SK-N-SH treated with all-trans-retinoic acid at 6 μM for 48 hours (cell line): ENCODE data around the gene ZG16.

Source experiments
- ATAC-seq: fragments of 200-7000 bp; cut with Tn5 transposase; 3 replicates; pipeline ENCODE4 v1.9.1; 2020; ENCODE audit warnings: mild to moderate bottlenecking, moderate library complexity
- ARNTL ChIP-seq: fragments of 450-650 bp; formaldehyde crosslinking; IDR thresholded peaks from 2 replicates; pipeline ENCODE4 v1.5.0; 2020; ENCODE audit warnings: low read depth, mild to moderate bottlenecking, moderate library complexity, borderline replicate concordance
- BACH2 ChIP-seq: fragments of 250-450 bp; sonication (Bioruptor Pico); IDR thresholded peaks from 2 replicates; pipeline ENCODE4 v1.9.0; 2021; ENCODE audit warnings: mild to moderate bottlenecking, borderline replicate concordance
- CSDC2 ChIP-seq: fragments of 250-450 bp; sonication (Bioruptor Pico); IDR thresholded peaks from 2 replicates; pipeline ENCODE4 v1.5.0; 2020; ENCODE audit warnings: mild to moderate bottlenecking, moderate library complexity
- ESRRG ChIP-seq: fragments of 250-450 bp; sonication (Bioruptor Pico); IDR thresholded peaks from 2 replicates; pipeline ENCODE4 v1.6.1; 2021; ENCODE audit warnings: mild to moderate bottlenecking
- GLIS3 ChIP-seq: fragments of 250-450 bp; sonication (Bioruptor Pico); IDR thresholded peaks from 2 replicates; pipeline ENCODE4 v1.5.0; 2020; ENCODE audit warnings: mild to moderate bottlenecking, moderate library complexity
- ISL1 ChIP-seq: fragments of 250-450 bp; sonication (Bioruptor Pico); IDR thresholded peaks from 2 replicates; pipeline ENCODE4 v2.1.2; 2022; ENCODE audit warnings: mild to moderate bottlenecking, moderate library complexity
- OSR1 ChIP-seq: fragments of 250-450 bp; sonication (Bioruptor Pico); IDR thresholded peaks from 2 replicates; pipeline ENCODE4 v1.8.0; 2022; ENCODE audit warnings: moderate library complexity, mild to moderate bottlenecking, inconsistent platforms
- RARB ChIP-seq: fragments of 250-450 bp; sonication (Bioruptor Pico); IDR thresholded peaks from 2 replicates; pipeline ENCODE4 v1.8.0; 2021; ENCODE audit warnings: mild to moderate bottlenecking, moderate library complexity
- SNAI2 ChIP-seq: fragments of 250-450 bp; sonication (Bioruptor Pico); IDR thresholded peaks from 2 replicates; pipeline ENCODE4 v1.5.0; 2020; ENCODE audit warnings: mild to moderate bottlenecking, moderate library complexity
- TCF4 ChIP-seq: fragments of 250-450 bp; sonication (Bioruptor Pico); IDR thresholded peaks from 2 replicates; pipeline ENCODE4 v1.8.0; 2021; ENCODE audit warnings: mild to moderate bottlenecking, moderate library complexity, borderline replicate concordance
- ZC3H10 ChIP-seq: fragments of 250-450 bp; sonication (Bioruptor Pico); IDR thresholded peaks from 2 replicates; pipeline ENCODE4 v1.5.1; 2021; ENCODE audit warnings: mild to moderate bottlenecking, moderate library complexity
- ZFP3 ChIP-seq: fragments of 250-450 bp; sonication (Bioruptor Pico); IDR thresholded peaks from 2 replicates; pipeline ENCODE4 v1.5.0; 2020; ENCODE audit warnings: mild to moderate bottlenecking, moderate library complexity
- ZFP30 ChIP-seq: fragments of 450-650 bp; formaldehyde crosslinking; IDR thresholded peaks from 2 replicates; pipeline ENCODE4 v1.5.0; 2022; ENCODE audit warnings: mild to moderate bottlenecking, moderate library complexity
- ZNF565 ChIP-seq: fragments of 450-650 bp; formaldehyde crosslinking; conservative IDR thresholded peaks from 2 replicates; pipeline ENCODE4 v1.5.0; 2020; ENCODE audit warnings: low read depth, mild to moderate bottlenecking, moderate library complexity
- ZNF70 ChIP-seq: fragments of 450-650 bp; formaldehyde crosslinking; IDR thresholded peaks from 2 replicates; pipeline ENCODE4 v1.5.0; 2020; ENCODE audit warnings: mild to moderate bottlenecking, moderate library complexity
- TF ChIP-seq, protein P1 (sequence below): fragments of 250-450 bp; sonication (Bioruptor Pico); IDR thresholded peaks from 2 replicates; pipeline ENCODE4 v1.8.0; 2021; ENCODE audit warnings: low read depth, mild to moderate bottlenecking, moderate library complexity, borderline replicate concordance
- TF ChIP-seq, protein P2 (sequence below): fragments of 250-450 bp; sonication (Bioruptor Pico); IDR thresholded peaks from 2 replicates; pipeline ENCODE4 v1.8.0; 2020; ENCODE audit warnings: mild to moderate bottlenecking, moderate library complexity, borderline replicate concordance
- TF ChIP-seq, protein P3 (sequence below): fragments of 250-450 bp; sonication (Bioruptor Pico); IDR thresholded peaks from 2 replicates; pipeline ENCODE4 v1.5.0; 2020; ENCODE audit warnings: mild to moderate bottlenecking, moderate library complexity
- TF ChIP-seq, protein P4 (sequence below): fragments of 250-450 bp; sonication (Bioruptor Pico); IDR thresholded peaks from 2 replicates; pipeline ENCODE4 v1.5.1; 2021; ENCODE audit warnings: mild to moderate bottlenecking, moderate library complexity
- TF ChIP-seq, protein P5 (sequence below): fragments of 250-450 bp; sonication (Bioruptor Pico); IDR thresholded peaks from 2 replicates; pipeline ENCODE4 v1.5.1; 2020; ENCODE audit warnings: low read depth, mild to moderate bottlenecking, moderate library complexity

Gene ZG16

DNA sequence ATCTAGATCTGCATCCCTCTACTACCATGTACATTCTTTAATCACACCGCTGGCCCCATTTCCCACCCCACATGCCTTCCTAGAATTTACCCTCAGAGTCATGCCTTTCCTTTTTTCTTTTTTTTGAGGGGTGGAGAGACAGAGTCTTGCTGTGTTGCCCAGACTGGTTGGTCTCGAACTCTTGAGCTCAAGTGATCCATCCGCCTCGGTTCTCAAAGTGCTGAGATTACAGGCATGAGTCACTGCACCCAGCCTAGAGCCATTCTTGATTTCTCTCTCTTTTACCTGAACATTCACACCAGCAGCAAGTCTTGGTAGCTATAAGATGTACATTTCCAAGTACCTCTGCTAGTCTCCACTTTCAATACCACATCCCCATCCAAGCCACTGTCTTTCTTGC, 40.0 kb downstream of the ZG16 start:
- TF ChIP-seq, protein P1, sequence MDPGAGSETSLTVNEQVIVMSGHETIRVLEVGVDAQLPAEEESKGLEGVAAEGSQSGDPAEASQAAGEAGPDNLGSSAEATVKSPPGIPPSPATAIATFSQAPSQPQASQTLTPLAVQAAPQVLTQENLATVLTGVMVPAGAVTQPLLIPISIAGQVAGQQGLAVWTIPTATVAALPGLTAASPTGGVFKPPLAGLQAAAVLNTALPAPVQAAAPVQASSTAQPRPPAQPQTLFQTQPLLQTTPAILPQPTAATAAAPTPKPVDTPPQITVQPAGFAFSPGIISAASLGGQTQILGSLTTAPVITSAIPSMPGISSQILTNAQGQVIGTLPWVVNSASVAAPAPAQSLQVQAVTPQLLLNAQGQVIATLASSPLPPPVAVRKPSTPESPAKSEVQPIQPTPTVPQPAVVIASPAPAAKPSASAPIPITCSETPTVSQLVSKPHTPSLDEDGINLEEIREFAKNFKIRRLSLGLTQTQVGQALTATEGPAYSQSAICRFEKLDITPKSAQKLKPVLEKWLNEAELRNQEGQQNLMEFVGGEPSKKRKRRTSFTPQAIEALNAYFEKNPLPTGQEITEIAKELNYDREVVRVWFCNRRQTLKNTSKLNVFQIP (CRISPR knock-in tag), result no peak
- TF ChIP-seq, protein P2, sequence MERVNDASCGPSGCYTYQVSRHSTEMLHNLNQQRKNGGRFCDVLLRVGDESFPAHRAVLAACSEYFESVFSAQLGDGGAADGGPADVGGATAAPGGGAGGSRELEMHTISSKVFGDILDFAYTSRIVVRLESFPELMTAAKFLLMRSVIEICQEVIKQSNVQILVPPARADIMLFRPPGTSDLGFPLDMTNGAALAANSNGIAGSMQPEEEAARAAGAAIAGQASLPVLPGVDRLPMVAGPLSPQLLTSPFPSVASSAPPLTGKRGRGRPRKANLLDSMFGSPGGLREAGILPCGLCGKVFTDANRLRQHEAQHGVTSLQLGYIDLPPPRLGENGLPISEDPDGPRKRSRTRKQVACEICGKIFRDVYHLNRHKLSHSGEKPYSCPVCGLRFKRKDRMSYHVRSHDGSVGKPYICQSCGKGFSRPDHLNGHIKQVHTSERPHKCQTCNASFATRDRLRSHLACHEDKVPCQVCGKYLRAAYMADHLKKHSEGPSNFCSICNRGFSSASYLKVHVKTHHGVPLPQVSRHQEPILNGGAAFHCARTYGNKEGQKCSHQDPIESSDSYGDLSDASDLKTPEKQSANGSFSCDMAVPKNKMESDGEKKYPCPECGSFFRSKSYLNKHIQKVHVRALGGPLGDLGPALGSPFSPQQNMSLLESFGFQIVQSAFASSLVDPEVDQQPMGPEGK (CRISPR knock-in tag), result no peak
- TF ChIP-seq ZFP30 (CRISPR knock-in tag) (no peak), ZNF70 (CRISPR knock-in tag) (no peak), RARB (no peak), ARNTL (CRISPR knock-in tag) (no peak), ZFP3 (CRISPR knock-in tag) (no peak), ISL1 (CRISPR knock-in tag) (no peak), ESRRG (no peak), BACH2 (CRISPR knock-in tag) (no peak), SNAI2 (CRISPR knock-in tag) (no peak), OSR1 (CRISPR knock-in tag) (no peak), TCF4 (no peak), ZC3H10 (CRISPR knock-in tag) (no peak)
- TF ChIP-seq, protein P3, sequence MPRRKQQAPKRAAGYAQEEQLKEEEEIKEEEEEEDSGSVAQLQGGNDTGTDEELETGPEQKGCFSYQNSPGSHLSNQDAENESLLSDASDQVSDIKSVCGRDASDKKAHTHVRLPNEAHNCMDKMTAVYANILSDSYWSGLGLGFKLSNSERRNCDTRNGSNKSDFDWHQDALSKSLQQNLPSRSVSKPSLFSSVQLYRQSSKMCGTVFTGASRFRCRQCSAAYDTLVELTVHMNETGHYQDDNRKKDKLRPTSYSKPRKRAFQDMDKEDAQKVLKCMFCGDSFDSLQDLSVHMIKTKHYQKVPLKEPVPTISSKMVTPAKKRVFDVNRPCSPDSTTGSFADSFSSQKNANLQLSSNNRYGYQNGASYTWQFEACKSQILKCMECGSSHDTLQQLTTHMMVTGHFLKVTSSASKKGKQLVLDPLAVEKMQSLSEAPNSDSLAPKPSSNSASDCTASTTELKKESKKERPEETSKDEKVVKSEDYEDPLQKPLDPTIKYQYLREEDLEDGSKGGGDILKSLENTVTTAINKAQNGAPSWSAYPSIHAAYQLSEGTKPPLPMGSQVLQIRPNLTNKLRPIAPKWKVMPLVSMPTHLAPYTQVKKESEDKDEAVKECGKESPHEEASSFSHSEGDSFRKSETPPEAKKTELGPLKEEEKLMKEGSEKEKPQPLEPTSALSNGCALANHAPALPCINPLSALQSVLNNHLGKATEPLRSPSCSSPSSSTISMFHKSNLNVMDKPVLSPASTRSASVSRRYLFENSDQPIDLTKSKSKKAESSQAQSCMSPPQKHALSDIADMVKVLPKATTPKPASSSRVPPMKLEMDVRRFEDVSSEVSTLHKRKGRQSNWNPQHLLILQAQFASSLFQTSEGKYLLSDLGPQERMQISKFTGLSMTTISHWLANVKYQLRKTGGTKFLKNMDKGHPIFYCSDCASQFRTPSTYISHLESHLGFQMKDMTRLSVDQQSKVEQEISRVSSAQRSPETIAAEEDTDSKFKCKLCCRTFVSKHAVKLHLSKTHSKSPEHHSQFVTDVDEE (CRISPR knock-in tag), result no peak
- TF ChIP-seq, protein P4, sequence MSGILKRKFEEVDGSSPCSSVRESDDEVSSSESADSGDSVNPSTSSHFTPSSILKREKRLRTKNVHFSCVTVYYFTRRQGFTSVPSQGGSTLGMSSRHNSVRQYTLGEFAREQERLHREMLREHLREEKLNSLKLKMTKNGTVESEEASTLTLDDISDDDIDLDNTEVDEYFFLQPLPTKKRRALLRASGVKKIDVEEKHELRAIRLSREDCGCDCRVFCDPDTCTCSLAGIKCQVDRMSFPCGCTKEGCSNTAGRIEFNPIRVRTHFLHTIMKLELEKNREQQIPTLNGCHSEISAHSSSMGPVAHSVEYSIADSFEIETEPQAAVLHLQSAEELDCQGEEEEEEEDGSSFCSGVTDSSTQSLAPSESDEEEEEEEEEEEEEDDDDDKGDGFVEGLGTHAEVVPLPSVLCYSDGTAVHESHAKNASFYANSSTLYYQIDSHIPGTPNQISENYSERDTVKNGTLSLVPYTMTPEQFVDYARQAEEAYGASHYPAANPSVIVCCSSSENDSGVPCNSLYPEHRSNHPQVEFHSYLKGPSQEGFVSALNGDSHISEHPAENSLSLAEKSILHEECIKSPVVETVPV (CRISPR knock-in tag), result no peak
- TF ChIP-seq, protein P5, sequence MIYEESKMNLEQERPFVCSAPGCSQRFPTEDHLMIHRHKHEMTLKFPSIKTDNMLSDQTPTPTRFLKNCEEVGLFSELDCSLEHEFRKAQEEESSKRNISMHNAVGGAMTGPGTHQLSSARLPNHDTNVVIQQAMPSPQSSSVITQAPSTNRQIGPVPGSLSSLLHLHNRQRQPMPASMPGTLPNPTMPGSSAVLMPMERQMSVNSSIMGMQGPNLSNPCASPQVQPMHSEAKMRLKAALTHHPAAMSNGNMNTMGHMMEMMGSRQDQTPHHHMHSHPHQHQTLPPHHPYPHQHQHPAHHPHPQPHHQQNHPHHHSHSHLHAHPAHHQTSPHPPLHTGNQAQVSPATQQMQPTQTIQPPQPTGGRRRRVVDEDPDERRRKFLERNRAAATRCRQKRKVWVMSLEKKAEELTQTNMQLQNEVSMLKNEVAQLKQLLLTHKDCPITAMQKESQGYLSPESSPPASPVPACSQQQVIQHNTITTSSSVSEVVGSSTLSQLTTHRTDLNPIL, result no peak
- TF ChIP-seq, all 23 proteins: peak for 0
- ATAC-seq, result no peak

DNA sequence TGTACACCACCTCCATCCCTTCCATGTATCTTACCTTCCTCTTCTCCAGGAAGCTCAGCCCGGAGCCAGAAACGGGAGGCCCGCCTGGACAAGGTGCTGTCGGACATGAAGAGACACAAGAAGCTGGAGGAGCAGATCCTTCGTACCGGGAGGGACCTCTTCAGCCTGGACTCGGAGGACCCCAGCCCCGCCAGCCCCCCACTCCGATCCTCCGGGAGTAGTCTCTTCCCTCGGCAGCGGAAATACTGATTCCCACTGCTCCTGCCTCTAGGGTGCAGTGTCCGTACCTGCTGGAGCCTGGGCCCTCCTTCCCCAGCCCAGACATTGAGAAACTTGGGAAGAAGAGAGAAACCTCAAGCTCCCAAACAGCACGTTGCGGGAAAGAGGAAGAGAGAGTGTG, 41.5 kb downstream of the ZG16 start:
- no peak for ATAC-seq
- no peak for TF ChIP-seq ZFP30 (CRISPR knock-in tag)
- TF ChIP-seq OSR1 (CRISPR knock-in tag), result no peak
- TF ChIP-seq, protein P4 (CRISPR knock-in tag), result no peak
- no peak for TF ChIP-seq SNAI2 (CRISPR knock-in tag)
- no peak for TF ChIP-seq ZNF70 (CRISPR knock-in tag)
- no peak for TF ChIP-seq ZNF565
- no peak for TF ChIP-seq ZC3H10 (CRISPR knock-in tag)
- TF ChIP-seq ARNTL (CRISPR knock-in tag), result no peak
- TF ChIP-seq CSDC2 (CRISPR knock-in tag), result no peak
- TF ChIP-seq RARB, result no peak
- no peak for TF ChIP-seq GLIS3 (CRISPR knock-in tag)
- no peak for TF ChIP-seq ZFP3 (CRISPR knock-in tag)

DNA sequence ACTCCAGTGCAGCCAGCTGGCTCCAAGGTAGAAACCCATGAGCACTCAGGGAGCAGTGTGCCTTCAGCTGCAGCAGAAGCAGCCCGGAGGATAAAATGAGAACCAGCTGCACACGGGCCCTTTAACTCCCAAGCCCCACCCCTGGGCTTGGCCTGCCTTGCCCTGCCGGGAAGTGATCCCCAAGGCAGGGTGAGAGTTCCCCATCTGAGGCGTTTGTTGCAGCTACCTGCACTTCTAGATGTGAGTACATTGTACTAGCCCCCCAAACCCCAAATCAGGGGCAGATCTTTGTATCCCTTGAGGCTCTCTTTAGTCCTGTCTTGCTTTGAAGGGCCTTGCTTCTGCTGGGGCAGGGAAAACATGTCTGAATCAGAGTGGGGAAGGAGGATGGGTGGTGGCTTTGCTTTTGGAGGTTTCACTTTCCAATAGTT, 42.2 kb downstream of the ZG16 start, which contains the start of gene MVP:
Gene MVP, plus strand, starts transcription at position 192 of the 431 bp plus-strand sequence. CDS start 10,088 bp downstream, outside the sequence.
- TF ChIP-seq ISL1 (CRISPR knock-in tag), result no peak
- no peak for TF ChIP-seq ZFP3 (CRISPR knock-in tag)
- no peak for TF ChIP-seq ZFP30 (CRISPR knock-in tag)
- TF ChIP-seq ZC3H10 (CRISPR knock-in tag), result no peak
- TF ChIP-seq CSDC2 (CRISPR knock-in tag), result no peak
- no peak for TF ChIP-seq BACH2 (CRISPR knock-in tag)
- TF ChIP-seq ARNTL (CRISPR knock-in tag), result no peak
- no peak for TF ChIP-seq SNAI2 (CRISPR knock-in tag)
- ATAC-seq, result peak; percentile 67
